ENCODE data around the gene IRX4.

The IRX4 gene

DNA sequence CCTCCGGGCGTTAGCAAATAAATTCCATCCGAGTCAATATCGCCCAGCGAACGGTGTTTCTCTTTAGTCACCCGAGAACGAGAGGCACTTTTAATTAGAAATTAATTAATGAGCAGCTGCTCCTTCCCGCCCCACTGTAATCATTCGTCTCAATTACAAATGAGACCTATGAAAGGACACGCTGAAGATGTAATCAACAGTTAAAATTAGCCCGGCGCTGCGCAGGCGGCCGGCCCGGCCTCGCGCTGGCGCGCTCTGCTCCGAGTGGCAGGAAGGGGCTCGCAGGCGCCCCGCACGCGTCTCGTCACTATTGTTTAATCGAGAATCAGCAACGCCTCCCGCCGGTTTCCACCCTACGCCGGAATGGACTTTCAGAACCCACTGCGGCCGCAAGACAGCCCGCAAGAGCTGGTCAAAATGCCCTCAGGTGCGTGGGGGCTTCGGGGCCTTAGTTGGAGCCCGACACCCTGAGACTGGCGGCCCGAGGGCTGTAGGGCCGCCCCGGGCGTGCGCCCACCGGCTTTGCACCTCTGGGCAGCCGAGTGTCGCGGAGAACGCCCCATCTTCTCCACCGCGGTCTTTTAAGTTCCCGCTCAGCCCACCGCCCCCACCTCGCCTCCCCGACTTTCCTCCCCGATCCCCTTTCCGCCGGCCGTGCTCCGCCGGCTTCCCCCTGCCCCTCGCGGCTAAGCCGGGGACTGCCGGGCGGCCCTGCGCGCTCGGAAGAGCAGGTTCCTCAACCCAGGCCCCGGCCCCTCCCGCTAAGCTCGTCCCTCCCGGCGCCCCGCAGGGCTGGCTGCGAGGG, 597 bp upstream of the IRX4 start:
- peak overlapping the region; percentile 46 to 64 for H3K4me3 ChIP-seq (ENCODE audit: low read length in 2 of 2)
- H3K27me3 ChIP-seq (ENCODE audit: control insufficient read depth in 1 of 2, insufficient read depth in 2 of 2, low read length in 2 of 2), result peaks cover 35 to 90% of the 10 kb centered on the region in 2 donors
- no peak overlapping the region for H3K9ac ChIP-seq (ENCODE audit: low read length in 2 of 2)

GRCh38 chr5:1881731-1882336, 891 bp downstream of the IRX4 start:
- Histone ChIP-seq H3K9me3 (ENCODE audit: control insufficient read depth in 2 of 2, low read length in 2 of 2) (no peaks in the 10 kb centered on the region), H3K36me3 (ENCODE audit: control insufficient read depth in 2 of 2, insufficient read depth in 2 of 2, low read length in 2 of 2) (no peaks in the 10 kb centered on the region), H3K4me1 (ENCODE audit: control insufficient read depth, insufficient read depth, low read length) (peaks cover 17% of the 10 kb centered on the region), H3K4me3 (ENCODE audit: low read length in 2 of 2) (no peak overlapping the region), H3K9ac (ENCODE audit: low read length in 2 of 2) (no peak overlapping the region), H3K27ac (ENCODE audit: low read length) (no peak overlapping the region), H3K27me3 (ENCODE audit: control insufficient read depth in 1 of 2, insufficient read depth in 2 of 2, low read length in 2 of 2) (peaks cover 42 to 89% of the 10 kb centered on the region in 2 donors)

More for the DNA sequence above, 597 bp upstream of the IRX4 start:
- no peaks in the 10 kb centered on the region for H3K36me3 ChIP-seq (ENCODE audit: control insufficient read depth in 2 of 2, insufficient read depth in 2 of 2, low read length in 2 of 2)
- H3K9me3 ChIP-seq (ENCODE audit: control insufficient read depth in 2 of 2, low read length in 2 of 2), result no peaks in the 10 kb centered on the region
- H3K27ac ChIP-seq (ENCODE audit: low read length), result no peak overlapping the region
- peaks cover 17% of the 10 kb centered on the region for H3K4me1 ChIP-seq (ENCODE audit: control insufficient read depth, insufficient read depth, low read length)

- no peak overlapping the region for H3K27ac ChIP-seq (ENCODE audit: low read length)
- no peak overlapping the region for H3K9ac ChIP-seq (ENCODE audit: low read length in 2 of 2)
- no peak overlapping the region for H3K4me3 ChIP-seq (ENCODE audit: low read length in 2 of 2)
- peaks cover 42 to 89% of the 10 kb centered on the region in 2 donors for H3K27me3 ChIP-seq (ENCODE audit: control insufficient read depth in 1 of 2, insufficient read depth in 2 of 2, low read length in 2 of 2)
- H3K36me3 ChIP-seq (ENCODE audit: control insufficient read depth in 2 of 2, insufficient read depth in 2 of 2, low read length in 2 of 2), result no peaks in the 10 kb centered on the region
- H3K4me1 ChIP-seq (ENCODE audit: control insufficient read depth, insufficient read depth, low read length), result peaks cover 19% of the 10 kb centered on the region
- no peaks in the 10 kb centered on the region for H3K9me3 ChIP-seq (ENCODE audit: control insufficient read depth in 2 of 2, low read length in 2 of 2)
These were observed 1.6 kb downstream of the IRX4 start for GRCh38 chr5:1881098-1881572.

DNA sequence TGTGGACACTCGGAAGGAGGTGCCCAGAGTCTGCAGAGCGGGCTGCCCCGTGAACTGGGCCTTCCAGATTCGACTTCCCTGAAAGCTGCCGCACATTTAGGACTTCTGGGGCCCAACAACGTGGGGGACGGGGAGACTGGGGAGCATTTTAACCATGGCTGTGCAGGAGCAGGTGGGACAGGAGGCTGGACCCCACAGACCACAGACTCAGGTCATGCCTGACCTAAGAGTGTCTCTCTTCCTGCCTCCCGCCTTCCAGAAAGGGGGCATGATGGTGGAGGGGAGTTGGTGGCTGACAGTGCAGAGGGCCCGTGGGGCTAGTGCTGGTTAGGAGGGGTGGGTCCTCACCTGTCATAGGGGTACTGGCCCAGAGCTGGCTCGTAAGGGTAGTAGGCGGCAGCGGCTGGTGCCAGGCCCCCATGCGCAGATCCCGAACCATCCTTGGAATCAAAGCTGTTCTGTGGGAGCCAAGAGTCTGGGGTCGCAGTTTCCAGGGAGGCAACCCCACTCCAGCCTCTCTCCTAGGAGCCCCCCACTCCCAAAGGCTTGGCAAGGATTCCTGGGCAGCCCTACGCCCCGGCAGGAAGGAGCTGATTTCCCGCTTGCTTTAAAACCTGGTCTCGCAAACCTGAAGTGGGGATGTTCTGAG, 2.2 kb downstream of the IRX4 start:
- Histone ChIP-seq H3K27me3 (ENCODE audit: control insufficient read depth in 1 of 2, insufficient read depth in 2 of 2, low read length in 2 of 2) (peaks cover 43 to 89% of the 10 kb centered on the region in 2 donors), H3K9me3 (ENCODE audit: control insufficient read depth in 2 of 2, low read length in 2 of 2) (no peaks in the 10 kb centered on the region), H3K4me1 (ENCODE audit: control insufficient read depth, insufficient read depth, low read length) (peaks cover 24% of the 10 kb centered on the region), H3K4me3 (ENCODE audit: low read length in 2 of 2) (no peak overlapping the region), H3K27ac (ENCODE audit: low read length) (no peak overlapping the region), H3K36me3 (ENCODE audit: control insufficient read depth in 2 of 2, insufficient read depth in 2 of 2, low read length in 2 of 2) (no peaks in the 10 kb centered on the region), H3K9ac (ENCODE audit: low read length in 2 of 2) (no peak overlapping the region)

DNA sequence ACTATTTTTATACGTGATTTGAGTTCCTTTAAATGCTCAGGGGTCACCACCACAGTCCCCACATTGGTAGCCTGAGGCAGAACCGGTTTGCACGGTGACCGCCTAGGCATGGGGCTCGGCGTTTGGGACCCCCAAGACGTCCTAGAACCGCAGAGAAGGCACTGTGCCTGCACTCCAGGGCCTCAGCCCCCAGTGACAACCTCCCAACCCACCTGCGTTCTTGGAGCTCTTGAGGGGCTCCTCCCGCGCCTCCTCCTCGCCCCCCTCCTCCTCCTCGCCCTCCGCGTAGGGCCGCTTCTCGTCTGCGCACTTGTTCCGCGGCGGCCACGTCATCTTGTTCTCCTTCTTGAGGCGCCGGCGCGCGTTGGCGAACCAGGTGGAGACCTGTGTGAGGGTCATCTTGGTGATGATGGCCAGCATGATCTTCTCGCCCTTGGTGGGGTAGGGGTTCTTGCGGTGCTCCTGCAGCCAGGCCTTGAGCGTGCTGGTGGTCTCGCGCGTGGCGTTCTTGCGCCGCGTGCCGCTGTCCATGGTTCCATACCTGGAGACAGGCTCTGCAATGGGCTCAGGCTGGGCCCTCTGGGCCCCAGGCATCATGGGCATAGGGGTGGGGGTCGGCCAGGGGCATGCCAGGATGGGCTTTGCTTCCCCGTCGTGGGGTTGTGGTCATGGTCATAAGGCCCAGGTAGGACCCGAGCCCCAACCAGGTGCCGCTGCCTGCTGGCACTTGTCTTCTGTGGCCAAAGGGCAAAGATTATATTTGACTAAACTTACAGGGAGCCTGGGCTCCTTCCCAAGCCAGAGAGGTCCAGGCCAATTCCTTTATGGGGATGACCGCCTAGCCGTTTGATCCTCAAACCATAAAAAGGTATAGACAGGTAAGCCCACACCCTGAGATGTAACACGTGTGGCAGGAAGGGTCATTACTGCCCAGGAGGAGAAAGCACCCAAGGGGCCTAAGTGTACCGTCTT, 3.1 kb downstream of the IRX4 start:
- no peak overlapping the region for H3K9ac ChIP-seq (ENCODE audit: low read length in 2 of 2)
- no peak overlapping the region for H3K4me3 ChIP-seq (ENCODE audit: low read length in 2 of 2)
- no peaks in the 10 kb centered on the region for H3K9me3 ChIP-seq (ENCODE audit: control insufficient read depth in 2 of 2, low read length in 2 of 2)
- peaks cover 22% of the 10 kb centered on the region for H3K4me1 ChIP-seq (ENCODE audit: control insufficient read depth, insufficient read depth, low read length)
- H3K36me3 ChIP-seq (ENCODE audit: control insufficient read depth in 2 of 2, insufficient read depth in 2 of 2, low read length in 2 of 2), result no peaks in the 10 kb centered on the region
- no peak overlapping the region for H3K27ac ChIP-seq (ENCODE audit: low read length)
- H3K27me3 ChIP-seq (ENCODE audit: control insufficient read depth in 1 of 2, insufficient read depth in 2 of 2, low read length in 2 of 2), result peaks cover 47 to 90% of the 10 kb centered on the region in 2 donors

- Histone ChIP-seq H3K36me3 (ENCODE audit: control insufficient read depth in 2 of 2, insufficient read depth in 2 of 2, low read length in 2 of 2) (no peaks in the 10 kb centered on the region), H3K27ac (ENCODE audit: low read length) (no peak overlapping the region), H3K4me1 (ENCODE audit: control insufficient read depth, insufficient read depth, low read length) (peaks cover 18% of the 10 kb centered on the region), H3K4me3 (ENCODE audit: low read length in 2 of 2) (no peak overlapping the region), H3K9me3 (ENCODE audit: control insufficient read depth in 2 of 2, low read length in 2 of 2) (no peaks in the 10 kb centered on the region), H3K9ac (ENCODE audit: low read length in 2 of 2) (no peak overlapping the region), H3K27me3 (ENCODE audit: control insufficient read depth in 1 of 2, insufficient read depth in 2 of 2, low read length in 2 of 2) (peaks cover 51 to 86% of the 10 kb centered on the region in 2 donors)
These were observed 4.5 kb downstream of the IRX4 start for GRCh38 chr5:1878050-1878849.

DNA sequence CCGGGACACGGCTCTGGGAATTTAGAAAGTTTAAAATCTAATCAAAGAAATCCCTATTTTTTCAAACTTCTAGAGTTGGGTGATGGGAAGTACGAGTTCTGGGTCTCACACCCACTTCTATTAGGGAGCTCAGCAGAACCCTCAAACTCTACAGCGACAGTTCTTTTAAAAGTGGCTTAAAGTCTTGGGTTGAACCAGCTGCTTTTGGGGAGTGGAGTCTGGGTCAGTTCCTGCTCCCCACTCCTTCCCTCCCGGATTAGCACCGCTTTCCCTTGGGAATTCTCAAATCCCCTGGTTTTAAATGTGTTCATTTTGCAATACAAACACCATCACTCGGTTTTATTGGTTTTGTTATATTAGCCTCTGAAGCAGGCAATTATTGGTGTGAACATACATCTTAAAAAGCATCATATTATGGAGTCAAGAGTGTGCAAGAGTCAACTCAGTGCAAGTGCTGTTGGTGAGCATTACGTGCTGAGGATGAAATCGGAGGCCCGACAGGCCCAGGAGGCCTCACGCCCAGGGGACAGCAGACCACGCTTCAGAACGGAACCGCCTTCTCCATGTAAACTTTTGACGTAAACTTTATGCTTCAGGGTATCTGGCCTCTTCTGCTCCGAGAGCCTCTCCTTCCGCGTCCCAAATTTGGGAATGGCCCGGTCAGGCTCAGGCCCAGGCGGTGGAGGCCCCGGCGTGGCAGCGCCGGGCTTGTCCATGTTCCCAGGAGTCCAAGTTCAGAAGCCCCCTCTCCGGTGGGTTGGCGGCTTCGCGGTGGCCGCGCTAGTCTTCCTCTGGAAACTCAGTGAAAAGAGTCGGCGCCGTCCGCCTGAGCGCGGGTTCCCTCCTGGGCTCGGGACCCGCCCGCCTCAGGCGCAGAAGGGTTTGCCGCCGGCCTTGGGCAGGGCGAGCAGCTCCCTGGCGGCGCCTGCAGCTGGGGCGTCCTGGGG, 5.3 kb downstream of the IRX4 start:
- Histone ChIP-seq H3K9me3 (ENCODE audit: control insufficient read depth in 2 of 2, low read length in 2 of 2) (no peaks in the 10 kb centered on the region), H3K27ac (ENCODE audit: low read length) (no peak overlapping the region), H3K4me3 (ENCODE audit: low read length in 2 of 2) (no peak overlapping the region), H3K27me3 (ENCODE audit: control insufficient read depth in 1 of 2, insufficient read depth in 2 of 2, low read length in 2 of 2) (peaks cover 58 to 84% of the 10 kb centered on the region in 2 donors), H3K36me3 (ENCODE audit: control insufficient read depth in 2 of 2, insufficient read depth in 2 of 2, low read length in 2 of 2) (no peaks in the 10 kb centered on the region), H3K4me1 (ENCODE audit: control insufficient read depth, insufficient read depth, low read length) (peaks cover 12% of the 10 kb centered on the region), H3K9ac (ENCODE audit: low read length in 2 of 2) (no peak overlapping the region)

- H3K4me1 ChIP-seq (ENCODE audit: control insufficient read depth, insufficient read depth, low read length), result peaks cover 12% of the 10 kb centered on the region
- no peak overlapping the region for H3K9ac ChIP-seq (ENCODE audit: low read length in 2 of 2)
- no peak overlapping the region for H3K27ac ChIP-seq (ENCODE audit: low read length)
- no peaks in the 10 kb centered on the region for H3K9me3 ChIP-seq (ENCODE audit: control insufficient read depth in 2 of 2, low read length in 2 of 2)
- H3K27me3 ChIP-seq (ENCODE audit: control insufficient read depth in 1 of 2, insufficient read depth in 2 of 2, low read length in 2 of 2), result peaks cover 59 to 77% of the 10 kb centered on the region in 2 donors
- no peak overlapping the region for H3K4me3 ChIP-seq (ENCODE audit: low read length in 2 of 2)
- H3K36me3 ChIP-seq (ENCODE audit: control insufficient read depth in 2 of 2, insufficient read depth in 2 of 2, low read length in 2 of 2), result no peaks in the 10 kb centered on the region
These were observed 6.1 kb downstream of the IRX4 start for GRCh38 chr5:1876660-1877064.
